Caki2 (cell line): ENCODE measurements around the gene ST6GALNAC2. TPM values are rescaled to one million over a fixed set of nuclear protein-coding genes. Genes with fewer than 3 reads are reported as not detected.
"Not testable (repeated sequence)": the region's sequence is repeated elsewhere in the genome, so short reads cannot be mapped to it uniquely, and the experiment has no call there.

Source experiments
- DNase-seq: peaks from one replicate; pipeline ENCODE4 v3.0.0-alpha.2; 2015; ENCODE audit warnings: low read depth
- in situ Hi-C: cut with HindIII; loops from 2 replicates; pipeline ENCODE4 v1.10.0; 2016; ENCODE audit warnings: low sequenced_read_pairs, low pct_unique_long_range_greater_than_20kb, mixed read lengths
- total RNA-seq: library from RNA; depleted of rRNA; stranded (reverse); fragments of >200 nt; shearing (Covaris generic); gene quantifications from 2 replicates; pipeline ENCODE4 v1.2.3, GENCODE V29; 2014; ENCODE audit warnings: low replicate concordance

ST6GALNAC2 gene
- total RNA-seq, 1 experiment from 2014 or later: 2.8 TPM

GRCh38 chr17:76537288-76537577 is 48.4 kb downstream of the ST6GALNAC2 start:
- in situ Hi-C loops: no loop called here
- DNase-seq: no peak

DNA sequence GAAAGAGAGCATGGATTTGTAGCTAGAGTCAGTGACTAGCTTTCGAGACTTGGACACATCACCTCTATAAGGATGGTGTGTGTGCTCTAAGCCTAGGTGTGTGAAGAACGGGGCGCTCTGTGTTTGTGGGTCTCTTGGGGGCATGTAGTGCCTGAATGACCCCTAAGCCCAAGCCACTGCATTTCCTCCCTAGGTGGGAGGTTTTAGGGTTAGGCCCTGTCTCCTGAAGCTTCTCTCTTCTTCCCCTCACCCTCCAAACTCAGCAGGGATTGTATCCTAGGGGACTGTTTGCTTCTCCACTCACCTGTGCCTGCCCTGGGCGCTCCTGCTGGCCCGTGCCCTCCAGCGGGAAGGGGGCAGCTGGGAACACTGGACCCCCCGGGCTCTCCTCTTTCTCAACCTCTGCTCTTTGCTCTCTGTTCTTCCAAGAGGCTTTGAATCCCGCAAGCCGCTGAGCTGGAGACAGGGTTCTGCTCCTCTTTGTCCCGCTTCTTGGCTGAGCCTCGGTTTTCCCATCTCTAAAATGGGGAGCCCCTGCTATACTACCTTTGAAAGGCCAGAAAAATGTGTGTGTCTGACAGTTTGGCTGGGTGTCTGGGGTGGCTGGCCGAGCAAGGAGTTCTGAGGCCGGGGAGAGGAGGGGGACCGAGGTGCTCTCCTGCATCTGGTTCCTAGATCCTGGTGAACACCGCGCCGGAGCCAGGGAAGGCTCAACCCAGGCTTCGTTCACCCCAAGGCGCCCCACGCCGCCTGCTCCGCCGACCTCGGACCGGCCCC is 49.0 kb downstream of the ST6GALNAC2 start:
- in situ Hi-C loops: no loop called here
- DNase-seq: no peak

GRCh38 chr17:76535788-76536510 is 49.7 kb downstream of the ST6GALNAC2 start:
- in situ Hi-C loops: no loop called here
- no peak for DNase-seq

- in situ Hi-C loops: no loop called here
- no peak for DNase-seq
These were observed 50.6 kb downstream of the ST6GALNAC2 start for GRCh38 chr17:76534831-76535732.

DNA sequence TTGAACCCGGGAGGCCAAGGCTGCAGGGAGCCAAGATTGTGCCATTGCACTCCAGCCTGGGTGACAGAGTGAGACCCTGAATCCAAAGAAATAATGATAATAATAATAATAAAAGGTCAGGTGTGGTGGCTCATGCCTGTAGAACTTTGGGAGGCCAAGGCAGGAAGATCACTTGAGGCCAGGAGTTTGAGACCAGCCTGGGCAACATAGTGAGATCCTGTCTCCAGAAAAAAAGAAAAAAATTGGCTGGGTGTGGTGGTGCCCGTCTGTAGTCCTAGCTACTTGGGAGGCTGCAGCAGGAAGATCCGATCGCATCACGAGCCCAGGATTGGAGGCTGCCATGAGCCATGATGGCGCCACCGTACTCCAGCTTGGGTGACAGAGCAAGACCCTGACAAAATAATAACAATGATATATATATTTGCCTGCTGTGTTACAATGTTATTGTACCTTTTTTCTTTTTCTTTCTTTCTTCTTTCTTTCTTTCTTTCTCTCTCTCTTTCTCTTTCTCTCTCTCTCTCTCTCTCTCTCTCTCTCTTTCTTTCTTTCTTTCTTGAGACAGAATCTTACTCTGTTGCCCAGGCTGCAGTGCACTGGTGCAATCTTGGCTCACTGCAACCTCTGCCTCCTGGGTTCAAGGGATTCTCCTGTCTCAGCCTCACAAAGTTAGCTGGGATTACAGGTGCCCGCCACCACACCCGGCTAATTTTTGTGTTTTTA is 51.9 kb downstream of the ST6GALNAC2 start:
- DNase-seq, in situ Hi-C loops: not testable (repeated sequence)

- in situ Hi-C loops: no loop called here
- no peak for DNase-seq
These were observed 53.5 kb downstream of the ST6GALNAC2 start for GRCh38 chr17:76532072-76532651.

DNA sequence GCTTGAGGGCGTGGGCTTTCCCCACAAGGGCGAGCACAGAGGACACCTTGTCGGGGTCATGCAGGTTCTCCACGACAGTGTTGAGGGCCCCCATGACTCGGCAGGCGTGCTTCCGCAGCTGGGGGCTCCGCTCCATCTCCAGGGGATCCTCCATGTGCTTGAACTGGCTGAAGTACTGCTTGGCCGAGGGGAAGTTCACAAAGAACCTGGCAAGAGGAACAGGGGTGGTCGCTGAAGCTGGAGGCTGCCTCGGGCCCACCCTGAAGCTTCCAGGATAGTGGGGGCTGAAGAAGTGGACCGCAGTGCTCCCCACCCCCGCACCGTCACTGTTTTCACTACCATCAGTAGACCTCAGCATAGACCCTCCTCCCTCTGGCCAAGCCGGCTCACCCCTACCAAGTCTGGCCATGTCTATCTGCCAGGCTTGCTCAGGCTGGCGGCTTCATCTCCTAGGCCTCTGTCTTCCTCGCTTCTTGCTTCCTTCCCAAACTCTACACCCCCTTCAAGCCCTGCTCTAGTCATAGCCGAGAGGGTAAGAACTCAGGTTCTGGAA is 54.1 kb downstream of the ST6GALNAC2 start:
- no peak for DNase-seq
- in situ Hi-C loops: no loop called here

GRCh38 chr17:76530811-76531485 is 54.7 kb downstream of the ST6GALNAC2 start:
- in situ Hi-C loops: no loop called here
- DNase-seq: no peak

DNA sequence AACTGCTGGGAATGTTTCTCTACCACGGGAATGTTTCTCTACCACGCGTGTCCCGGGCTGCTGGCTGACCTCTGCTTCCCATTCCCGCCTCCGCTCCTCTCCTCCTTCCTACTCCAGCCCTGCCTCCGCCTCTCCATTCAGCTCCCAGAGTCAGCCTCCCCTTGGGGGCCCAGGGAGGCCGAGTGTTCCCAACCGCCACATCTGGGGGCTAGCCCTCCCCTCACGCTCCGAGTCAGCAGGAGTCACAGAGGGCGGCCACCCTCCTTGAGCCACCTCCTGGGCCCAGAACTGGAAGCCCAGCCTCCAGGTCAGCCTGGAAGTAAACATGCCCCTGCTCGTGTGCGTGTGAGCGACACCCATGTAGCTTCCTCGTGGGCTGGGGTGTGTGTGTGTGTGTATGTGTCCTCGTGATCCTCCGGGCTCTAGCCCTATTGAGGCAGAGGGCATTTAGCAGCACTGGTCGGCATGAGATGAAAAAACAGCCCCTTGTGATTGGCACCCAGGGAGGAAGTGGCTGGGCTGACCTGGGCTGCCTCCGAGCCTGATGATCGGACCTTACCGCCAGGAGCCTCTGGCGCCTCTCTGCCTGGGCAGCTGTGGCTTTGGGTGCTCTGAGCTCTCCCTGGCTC is 55.5 kb downstream of the ST6GALNAC2 start:
- in situ Hi-C loops: no loop called here
- no peak for DNase-seq

GRCh38 chr17:76529224-76530094 is 56.2 kb downstream of the ST6GALNAC2 start:
- DNase-seq: no peak
- in situ Hi-C loops: no loop called here

GRCh38 chr17:76528528-76529223 is 57.0 kb downstream of the ST6GALNAC2 start:
- in situ Hi-C loops: no loop called here
- no peak for DNase-seq

DNA sequence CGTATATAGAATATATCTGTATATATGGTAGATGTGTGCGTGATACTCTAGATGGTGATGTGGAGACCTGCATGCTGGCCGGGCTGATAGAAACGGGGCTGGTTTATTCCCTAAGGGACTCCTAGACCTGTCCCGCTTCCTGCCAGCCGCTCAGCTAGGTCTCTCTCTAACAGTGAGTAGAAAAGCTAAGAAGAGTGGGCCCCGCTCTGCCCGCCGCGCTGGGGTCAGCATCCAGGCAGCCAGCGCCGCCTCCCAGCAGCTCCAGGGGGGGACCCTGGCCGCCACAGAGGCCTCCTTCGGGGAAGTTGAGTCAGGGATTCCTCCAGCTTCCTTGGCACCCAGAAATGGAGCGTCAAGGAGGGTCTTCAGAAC is 57.5 kb downstream of the ST6GALNAC2 start:
- DNase-seq: no peak
- in situ Hi-C loops: no loop called here

GRCh38 chr17:76527430-76528111 is 58.1 kb downstream of the ST6GALNAC2 start:
- DNase-seq: no peak
- in situ Hi-C loops: no loop called here

DNA sequence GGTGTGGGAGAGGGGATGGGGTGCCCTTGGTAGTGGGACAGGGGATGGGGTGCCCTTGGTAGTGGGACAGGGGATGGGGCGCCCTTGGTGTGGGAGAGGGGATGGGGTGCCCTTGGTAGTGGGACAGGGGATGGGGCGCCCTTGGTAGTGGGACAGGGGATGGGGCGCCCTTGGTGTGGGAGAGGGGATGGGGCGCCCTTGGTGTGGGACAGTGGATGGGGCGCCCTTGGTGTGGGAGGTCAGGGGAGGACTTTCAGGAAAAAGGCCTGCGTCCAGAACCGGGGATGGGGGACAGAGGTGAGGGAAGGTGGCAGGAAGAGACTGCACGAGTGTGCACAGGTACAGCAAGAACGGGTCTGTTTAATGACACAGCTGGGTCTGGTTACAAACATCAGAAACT is 58.6 kb downstream of the ST6GALNAC2 start:
- in situ Hi-C loops, DNase-seq: not testable (repeated sequence)

DNA sequence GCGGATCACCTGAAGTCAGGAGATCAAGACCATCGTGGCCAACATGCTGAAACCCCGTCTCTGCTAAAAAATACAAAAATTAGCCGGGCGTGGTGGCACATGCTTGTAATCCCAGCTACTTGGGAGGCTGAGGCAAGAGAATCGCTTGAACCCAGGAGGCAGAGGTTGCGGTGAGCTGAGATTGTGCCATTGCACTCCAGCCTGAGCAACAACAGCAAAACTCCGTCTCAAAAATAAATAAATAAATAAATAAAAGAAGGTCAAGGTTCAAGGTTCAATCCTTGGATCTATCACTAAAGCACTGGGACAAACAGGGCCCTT is 60.2 kb downstream of the ST6GALNAC2 start:
- DNase-seq, in situ Hi-C loops: not testable (repeated sequence)
